Fibroblast of mammary gland (primary cell): ENCODE measurements around the gene AIF1L.

Source experiments
- DNase-seq: peaks from one replicate; pipeline ENCODE4 v3.0.0-alpha.2; 2010; ENCODE audit warnings: low read depth
- H3K4me3 ChIP-seq: 2 replicates; pipeline ENCODE4 v1.5.1; 2011; ENCODE audit warnings: low read depth, mild to moderate bottlenecking, low read length, moderate library complexity; ENCODE audit not compliant: control insufficient read depth
- CTCF ChIP-seq: conservative IDR thresholded peaks from 2 replicates; pipeline ENCODE4 v1.5.1; 2011; ENCODE audit warnings: low read depth, low read length, inconsistent platforms; ENCODE audit not compliant: control insufficient read depth, insufficient read depth

The AIF1L gene

DNA sequence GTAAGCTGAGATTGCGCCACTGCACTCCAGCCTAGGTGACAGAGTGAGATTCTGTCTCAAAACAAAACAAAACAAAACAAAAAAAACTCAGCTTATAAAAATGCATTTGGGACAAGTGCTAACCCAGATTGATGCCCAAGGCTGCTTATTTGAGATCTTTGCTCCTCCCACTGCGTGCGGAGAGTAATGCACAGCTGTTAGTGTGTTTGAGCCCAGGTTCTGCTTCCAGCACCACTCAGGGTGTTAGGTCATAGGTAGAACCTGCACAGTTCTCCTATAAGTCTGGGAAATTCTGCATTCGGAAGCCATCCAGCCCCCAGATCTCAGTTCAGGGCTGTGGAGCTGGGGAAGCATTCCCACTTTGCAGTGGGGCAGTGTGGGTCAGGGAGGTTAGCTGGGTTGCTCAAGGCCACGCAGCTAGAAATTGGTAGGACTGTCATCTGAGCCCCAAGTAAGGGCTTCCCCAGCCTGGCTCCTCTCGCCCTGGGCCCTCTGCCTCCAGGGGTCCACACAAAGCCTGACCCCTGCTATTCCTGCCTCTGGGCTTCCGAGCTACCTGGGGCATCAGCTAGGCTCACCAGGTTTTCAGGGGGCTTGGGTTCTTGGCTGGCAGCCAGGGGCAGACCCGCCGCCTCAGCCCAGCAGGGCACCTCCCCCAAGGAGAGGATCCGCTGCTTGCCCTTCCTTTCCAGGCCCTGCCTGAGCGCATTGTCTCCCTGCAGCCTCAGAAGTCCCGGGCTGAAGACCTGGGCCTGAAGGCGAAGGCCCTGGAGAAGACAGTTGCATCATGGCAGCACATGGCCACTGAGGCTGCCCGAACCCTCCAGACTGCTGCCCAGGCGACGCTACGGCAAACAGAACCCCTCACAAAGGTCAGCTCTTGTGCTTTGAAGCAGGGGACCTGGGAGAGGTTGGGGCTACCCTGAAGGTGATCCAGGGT is 17.6 kb upstream of the AIF1L start:
- no peak overlapping the region for H3K4me3 ChIP-seq
- TF ChIP-seq CTCF = no peak
- DNase-seq = no peak

DNA sequence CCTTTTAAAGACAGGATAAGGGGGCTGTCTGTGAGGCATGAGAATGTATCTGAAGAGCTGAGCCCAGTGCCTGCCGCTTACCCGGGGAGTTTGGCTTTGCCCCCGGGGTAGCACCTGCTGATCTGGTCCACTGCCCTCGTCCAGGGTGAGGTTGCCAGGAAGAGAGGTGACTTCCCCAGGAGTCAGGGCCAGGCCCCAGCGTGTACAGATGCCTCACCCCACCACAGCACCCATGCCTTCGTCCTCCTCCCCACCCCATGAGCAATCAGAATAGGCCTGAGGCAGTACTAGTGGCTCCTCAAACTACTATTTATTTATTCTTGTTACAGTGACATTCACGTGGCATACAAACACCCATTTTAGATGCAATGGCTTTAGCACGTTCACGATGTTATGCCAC is 15.7 kb upstream of the AIF1L start:
- H3K4me3 ChIP-seq = no peak overlapping the region
- no peak for TF ChIP-seq CTCF
- no peak for DNase-seq

DNA sequence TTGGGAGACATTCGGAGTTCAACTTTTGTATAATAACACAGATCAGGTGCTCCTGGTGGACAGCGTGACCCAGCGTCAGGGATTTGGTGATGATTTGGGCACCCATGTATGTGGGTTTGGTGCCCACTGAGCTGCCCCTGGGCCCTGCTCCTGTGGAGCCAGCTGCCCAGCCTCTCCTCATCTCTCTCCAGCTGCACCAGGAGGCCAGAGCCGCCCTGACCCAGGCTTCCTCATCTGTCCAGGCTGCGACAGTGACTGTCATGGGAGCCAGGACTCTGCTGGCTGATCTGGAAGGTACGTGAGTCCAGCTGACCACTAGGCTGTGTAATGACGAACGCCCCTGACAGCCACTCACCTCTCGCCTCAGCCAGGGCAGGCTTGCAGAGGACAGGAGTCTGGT is 14.5 kb upstream of the AIF1L start:
- H3K4me3 ChIP-seq = no peak overlapping the region
- no peak for DNase-seq
- TF ChIP-seq CTCF = no peak

DNA sequence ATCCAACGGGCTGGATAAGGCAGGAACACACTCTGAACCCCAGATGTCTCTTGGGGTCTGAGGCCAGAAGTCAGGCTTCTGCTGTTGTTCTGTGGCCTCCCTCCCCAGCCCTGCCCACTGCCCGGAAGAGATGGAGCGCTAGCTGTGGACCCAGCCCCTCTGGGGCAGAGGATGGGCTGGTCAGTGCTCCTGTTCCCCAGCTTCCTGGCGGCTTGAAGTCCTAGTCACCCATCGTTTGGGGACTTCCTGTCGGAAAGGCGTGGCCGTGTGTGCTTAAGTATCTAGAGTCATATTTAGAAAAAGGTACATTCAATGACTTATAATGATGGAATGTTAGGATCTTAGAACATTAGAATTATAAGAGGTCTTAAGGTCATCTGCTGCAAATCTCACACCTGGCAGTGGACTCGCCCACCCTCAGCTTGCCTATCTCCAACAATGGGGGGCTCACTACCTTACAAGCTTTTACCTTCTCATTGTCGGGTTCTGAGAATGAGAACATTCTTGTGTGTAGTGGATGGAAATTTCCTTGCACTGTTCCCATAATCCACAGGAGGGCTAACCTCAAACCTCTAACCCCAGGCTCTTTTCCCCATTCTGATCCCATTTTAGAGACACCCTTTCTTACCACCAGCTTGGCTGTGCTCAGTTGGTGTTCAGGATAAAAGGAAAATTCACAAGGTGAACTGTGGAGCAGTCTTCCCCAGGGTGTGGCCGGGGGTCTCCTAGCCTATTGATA is 13.4 kb upstream of the AIF1L start:
- no peak for TF ChIP-seq CTCF
- no peak for DNase-seq

DNA sequence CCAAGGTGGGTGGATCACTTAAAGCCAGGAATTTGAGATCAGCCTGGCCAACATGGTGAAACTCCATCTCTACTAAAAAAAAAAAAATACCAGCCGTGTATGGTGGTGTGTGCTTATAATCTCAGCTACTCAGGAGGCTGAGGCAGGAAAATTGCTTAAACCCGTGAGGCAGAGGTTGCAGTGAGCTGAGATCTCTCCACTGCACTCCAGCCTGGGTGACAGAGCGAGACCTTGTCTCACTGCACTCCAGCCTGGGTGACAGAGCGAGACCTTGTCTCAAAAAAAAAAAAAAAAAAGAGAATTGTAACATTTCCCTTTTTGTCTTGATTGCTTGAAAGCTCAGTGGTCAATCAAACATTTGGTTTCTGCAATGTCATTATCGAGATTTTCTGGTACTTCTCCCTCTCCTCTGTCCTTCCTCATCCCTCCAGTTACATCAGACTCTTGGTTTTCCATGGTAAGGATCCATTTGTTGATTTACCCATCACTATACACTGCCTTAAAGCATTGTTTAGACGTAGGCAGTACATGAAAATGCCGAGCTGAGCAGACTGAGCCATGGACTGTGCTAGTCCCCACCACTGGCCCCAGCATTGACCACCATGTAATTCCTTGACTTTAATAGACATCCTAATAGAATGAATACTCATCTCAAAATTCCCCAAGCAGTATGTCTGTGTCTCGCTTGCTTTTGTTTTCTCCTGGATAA is 11.5 kb upstream of the AIF1L start:
- TF ChIP-seq CTCF = no peak
- no peak overlapping the region for H3K4me3 ChIP-seq

More for the DNA sequence above, 13.4 kb upstream of the AIF1L start:
- no peak overlapping the region for H3K4me3 ChIP-seq

GRCh38 chr9:131085370-131086122 is 10.8 kb upstream of the AIF1L start:
- no peak overlapping the region for H3K4me3 ChIP-seq
- TF ChIP-seq CTCF = no peak
- no peak for DNase-seq

More for the DNA sequence above, 11.5 kb upstream of the AIF1L start:
- DNase-seq = no peak
